ENCODE data around the gene EIF4EBP2. TPM values are rescaled to one million over a fixed set of nuclear protein-coding genes. Genes with fewer than 3 reads are reported as not detected.

Gene EIF4EBP2
- total RNA-seq, 1 donor from 2014 or later = 39.7 TPM

GRCh38 chr10:70403483-70404035 lies 386 bp upstream of the EIF4EBP2 start:
- Histone ChIP-seq H3K4me1 (ENCODE audit: control insufficient read depth in 3 of 3, insufficient read depth in 3 of 3, low read length in 3 of 3) (peaks cover 29 to 37% (median 30%) of the 10 kb centered on the region in 3 donors), H3K27ac (ENCODE audit: low read depth, low read length) (peak overlapping the region; percentile 97), H3K36me3 (ENCODE audit: control insufficient read depth in 3 of 3, insufficient read depth in 3 of 3, low read length in 3 of 3) (no peaks in the 10 kb centered on the region), H3K9me3 (ENCODE audit: control insufficient read depth in 3 of 3, low read length in 3 of 3) (no peaks in the 10 kb centered on the region), H3K9ac (ENCODE audit: low read depth in 1 of 3, low read length in 3 of 3) (peak overlapping the region; percentile 78 to 96 (median 84)), H3K4me3 (ENCODE audit: low read length in 3 of 3) (peak overlapping the region; percentile 35 to 97 (median 82)), H3K27me3 (ENCODE audit: control insufficient read depth in 3 of 3, insufficient read depth in 3 of 3, low read length in 3 of 3) (no peaks in the 10 kb centered on the region)

- H3K27ac ChIP-seq (ENCODE audit: low read depth, low read length) = peak overlapping the region; percentile 97
- peak overlapping the region; percentile 96 to 98 (median 98) for H3K9ac ChIP-seq (ENCODE audit: low read depth in 1 of 3, low read length in 3 of 3)
- H3K9me3 ChIP-seq (ENCODE audit: control insufficient read depth in 3 of 3, low read length in 3 of 3) = no peaks in the 10 kb centered on the region
- H3K36me3 ChIP-seq (ENCODE audit: control insufficient read depth in 3 of 3, insufficient read depth in 3 of 3, low read length in 3 of 3) = no peaks in the 10 kb centered on the region
- peak overlapping the region; percentile 83 to 97 (median 93) for H3K4me3 ChIP-seq (ENCODE audit: low read length in 3 of 3)
- H3K27me3 ChIP-seq (ENCODE audit: control insufficient read depth in 3 of 3, insufficient read depth in 3 of 3, low read length in 3 of 3) = no peaks in the 10 kb centered on the region
- peaks cover 33 to 44% (median 39%) of the 10 kb centered on the region in 3 donors for H3K4me1 ChIP-seq (ENCODE audit: control insufficient read depth in 3 of 3, insufficient read depth in 3 of 3, low read length in 3 of 3)
Measured at GRCh38 chr10:70404787-70405036, 767 bp downstream of the EIF4EBP2 start.

GRCh38 chr10:70405037-70405824 lies 1.3 kb downstream of the EIF4EBP2 start:
- H3K4me1 ChIP-seq (ENCODE audit: control insufficient read depth in 3 of 3, insufficient read depth in 3 of 3, low read length in 3 of 3) = peaks cover 33 to 44% (median 39%) of the 10 kb centered on the region in 3 donors

GRCh38 chr10:70409772-70410171 lies 5.8 kb downstream of the EIF4EBP2 start:
- no peaks in the 10 kb centered on the region for H3K27me3 ChIP-seq (ENCODE audit: control insufficient read depth in 3 of 3, insufficient read depth in 3 of 3, low read length in 3 of 3)
- no peak overlapping the region for H3K27ac ChIP-seq (ENCODE audit: low read depth, low read length)
- H3K4me1 ChIP-seq (ENCODE audit: control insufficient read depth in 3 of 3, insufficient read depth in 3 of 3, low read length in 3 of 3) = peaks cover 27 to 39% (median 39%) of the 10 kb centered on the region in 3 donors
- no peaks in the 10 kb centered on the region for H3K9me3 ChIP-seq (ENCODE audit: control insufficient read depth in 3 of 3, low read length in 3 of 3)
- no peak overlapping the region for H3K9ac ChIP-seq (ENCODE audit: low read depth in 1 of 3, low read length in 3 of 3)
- no peaks in the 10 kb centered on the region for H3K36me3 ChIP-seq (ENCODE audit: control insufficient read depth in 3 of 3, insufficient read depth in 3 of 3, low read length in 3 of 3)
- no peak overlapping the region for H3K4me3 ChIP-seq (ENCODE audit: low read length in 3 of 3)

More at GRCh38 chr10:70405037-70405824, 1.3 kb downstream of the EIF4EBP2 start:
- H3K27me3 ChIP-seq (ENCODE audit: control insufficient read depth in 3 of 3, insufficient read depth in 3 of 3, low read length in 3 of 3) = no peaks in the 10 kb centered on the region
- H3K27ac ChIP-seq (ENCODE audit: low read depth, low read length) = peak overlapping the region; percentile 97
- H3K9me3 ChIP-seq (ENCODE audit: control insufficient read depth in 3 of 3, low read length in 3 of 3) = no peaks in the 10 kb centered on the region
- H3K36me3 ChIP-seq (ENCODE audit: control insufficient read depth in 3 of 3, insufficient read depth in 3 of 3, low read length in 3 of 3) = no peaks in the 10 kb centered on the region
- H3K9ac ChIP-seq (ENCODE audit: low read depth in 1 of 3, low read length in 3 of 3) = peak overlapping the region; percentile 96 to 98 (median 98)
- peak overlapping the region; percentile 83 to 97 (median 93) for H3K4me3 ChIP-seq (ENCODE audit: low read length in 3 of 3)

- H3K27me3 ChIP-seq (ENCODE audit: control insufficient read depth in 3 of 3, insufficient read depth in 3 of 3, low read length in 3 of 3) = no peaks in the 10 kb centered on the region
- H3K27ac ChIP-seq (ENCODE audit: low read depth, low read length) = no peak overlapping the region
- peaks cover 23 to 32% (median 30%) of the 10 kb centered on the region in 3 donors for H3K4me1 ChIP-seq (ENCODE audit: control insufficient read depth in 3 of 3, insufficient read depth in 3 of 3, low read length in 3 of 3)
Measured at GRCh38 chr10:70410608-70411007, 6.7 kb downstream of the EIF4EBP2 start.

GRCh38 chr10:70412356-70412755 lies 8.4 kb downstream of the EIF4EBP2 start:
- no peaks in the 10 kb centered on the region for H3K36me3 ChIP-seq (ENCODE audit: control insufficient read depth in 3 of 3, insufficient read depth in 3 of 3, low read length in 3 of 3)
- H3K27ac ChIP-seq (ENCODE audit: low read depth, low read length) = no peak overlapping the region
- no peaks in the 10 kb centered on the region for H3K27me3 ChIP-seq (ENCODE audit: control insufficient read depth in 3 of 3, insufficient read depth in 3 of 3, low read length in 3 of 3)
- H3K9ac ChIP-seq (ENCODE audit: low read depth in 1 of 3, low read length in 3 of 3) = no peak overlapping the region
- H3K4me3 ChIP-seq (ENCODE audit: low read length in 3 of 3) = no peak overlapping the region
- no peaks in the 10 kb centered on the region for H3K9me3 ChIP-seq (ENCODE audit: control insufficient read depth in 3 of 3, low read length in 3 of 3)
- peaks cover 11 to 22% (median 18%) of the 10 kb centered on the region in 3 donors for H3K4me1 ChIP-seq (ENCODE audit: control insufficient read depth in 3 of 3, insufficient read depth in 3 of 3, low read length in 3 of 3)

More at GRCh38 chr10:70410608-70411007, 6.7 kb downstream of the EIF4EBP2 start:
- no peak overlapping the region for H3K9ac ChIP-seq (ENCODE audit: low read depth in 1 of 3, low read length in 3 of 3)
- H3K4me3 ChIP-seq (ENCODE audit: low read length in 3 of 3) = no peak overlapping the region
- H3K36me3 ChIP-seq (ENCODE audit: control insufficient read depth in 3 of 3, insufficient read depth in 3 of 3, low read length in 3 of 3) = no peaks in the 10 kb centered on the region
- H3K9me3 ChIP-seq (ENCODE audit: control insufficient read depth in 3 of 3, low read length in 3 of 3) = no peaks in the 10 kb centered on the region

GRCh38 chr10:70417568-70417967 lies 13.6 kb downstream of the EIF4EBP2 start:
- Histone ChIP-seq H3K27me3 (ENCODE audit: control insufficient read depth in 3 of 3, insufficient read depth in 3 of 3, low read length in 3 of 3) (no peaks in the 10 kb centered on the region), H3K36me3 (ENCODE audit: control insufficient read depth in 3 of 3, insufficient read depth in 3 of 3, low read length in 3 of 3) (peaks cover 17 to 27% (median 22%) of the 10 kb centered on the region in 3 donors), H3K27ac (ENCODE audit: low read depth, low read length) (no peak overlapping the region), H3K9me3 (ENCODE audit: control insufficient read depth in 3 of 3, low read length in 3 of 3) (no peaks in the 10 kb centered on the region), H3K9ac (ENCODE audit: low read depth in 1 of 3, low read length in 3 of 3) (no peak overlapping the region), H3K4me1 (ENCODE audit: control insufficient read depth in 3 of 3, insufficient read depth in 3 of 3, low read length in 3 of 3) (peaks cover 0 to 7% (median 0%) of the 10 kb centered on the region in 3 donors), H3K4me3 (ENCODE audit: low read length in 3 of 3) (no peak overlapping the region)

- Histone ChIP-seq H3K36me3 (ENCODE audit: control insufficient read depth in 3 of 3, insufficient read depth in 3 of 3, low read length in 3 of 3) (peaks cover 17 to 29% (median 26%) of the 10 kb centered on the region in 3 donors), H3K4me3 (ENCODE audit: low read length in 3 of 3) (no peak overlapping the region), H3K9me3 (ENCODE audit: control insufficient read depth in 3 of 3, low read length in 3 of 3) (no peaks in the 10 kb centered on the region), H3K4me1 (ENCODE audit: control insufficient read depth in 3 of 3, insufficient read depth in 3 of 3, low read length in 3 of 3) (peaks cover 2 to 9% (median 5%) of the 10 kb centered on the region in 3 donors), H3K9ac (ENCODE audit: low read depth in 1 of 3, low read length in 3 of 3) (no peak overlapping the region), H3K27ac (ENCODE audit: low read depth, low read length) (no peak overlapping the region), H3K27me3 (ENCODE audit: control insufficient read depth in 3 of 3, insufficient read depth in 3 of 3, low read length in 3 of 3) (no peaks in the 10 kb centered on the region)
Measured at GRCh38 chr10:70418229-70418628, 14.3 kb downstream of the EIF4EBP2 start.

- Histone ChIP-seq H3K4me3 (ENCODE audit: low read length in 3 of 3) (no peak overlapping the region), H3K9me3 (ENCODE audit: control insufficient read depth in 3 of 3, low read length in 3 of 3) (no peaks in the 10 kb centered on the region), H3K4me1 (ENCODE audit: control insufficient read depth in 3 of 3, insufficient read depth in 3 of 3, low read length in 3 of 3) (peaks cover 2 to 13% (median 9%) of the 10 kb centered on the region in 3 donors), H3K27ac (ENCODE audit: low read depth, low read length) (no peak overlapping the region), H3K27me3 (ENCODE audit: control insufficient read depth in 3 of 3, insufficient read depth in 3 of 3, low read length in 3 of 3) (no peaks in the 10 kb centered on the region), H3K36me3 (ENCODE audit: control insufficient read depth in 3 of 3, insufficient read depth in 3 of 3, low read length in 3 of 3) (peaks cover 17 to 31% (median 27%) of the 10 kb centered on the region in 3 donors), H3K9ac (ENCODE audit: low read depth in 1 of 3, low read length in 3 of 3) (no peak overlapping the region)
Measured at GRCh38 chr10:70418713-70419112, 14.8 kb downstream of the EIF4EBP2 start.

GRCh38 chr10:70424320-70424719 lies 20.4 kb downstream of the EIF4EBP2 start:
- peaks cover 51 to 57% (median 55%) of the 10 kb centered on the region in 3 donors for H3K4me1 ChIP-seq (ENCODE audit: control insufficient read depth in 3 of 3, insufficient read depth in 3 of 3, low read length in 3 of 3)
- H3K9me3 ChIP-seq (ENCODE audit: control insufficient read depth in 3 of 3, low read length in 3 of 3) = no peaks in the 10 kb centered on the region
- no peak overlapping the region for H3K9ac ChIP-seq (ENCODE audit: low read depth in 1 of 3, low read length in 3 of 3)
- H3K27ac ChIP-seq (ENCODE audit: low read depth, low read length) = peak overlapping the region; percentile 59
- peaks cover 29 to 62% (median 47%) of the 10 kb centered on the region in 3 donors for H3K36me3 ChIP-seq (ENCODE audit: control insufficient read depth in 3 of 3, insufficient read depth in 3 of 3, low read length in 3 of 3)
- no peaks in the 10 kb centered on the region for H3K27me3 ChIP-seq (ENCODE audit: control insufficient read depth in 3 of 3, insufficient read depth in 3 of 3, low read length in 3 of 3)
- H3K4me3 ChIP-seq (ENCODE audit: low read length in 3 of 3) = peak overlapping the region in 1 of 3 donors; percentile 17

All from skeletal muscle tissue (tissue), 4 donors.